Central memory CD8-positive, alpha-beta T cell (primary cell): ENCODE data around the gene PLA2G4E.
A peak's percentile ranks its signal among the peaks of the same experiment; 100 is the strongest.

Experiments
- ATAC-seq: fragments of 150-1000 bp; cut with Tn5 transposase; replicated peaks from 2 replicates; pipeline ENCODE4 v1.10.0; 2022; ENCODE audit warnings: mild to moderate bottlenecking, moderate FRiP score, moderate number of reproducible peaks; ENCODE audit not compliant: poor library complexity, severe bottlenecking; ENCODE audit errors: extremely low read depth
- DNase-seq, 2 donors: peaks; one replicate each; pipeline ENCODE4 v3.0.0; 2021; ENCODE audit warnings: low spot score in 2 of 2
- H3K27ac Mint-ChIP-seq: one replicate; pipeline ENCODE4 v1.8.0; 2022; ENCODE audit warnings: low read depth, mild to moderate bottlenecking, moderate library complexity, mixed read lengths
- H3K27me3 Mint-ChIP-seq: one replicate; pipeline ENCODE4 v1.8.0; 2022; ENCODE audit warnings: mixed read lengths
- H3K36me3 Mint-ChIP-seq: one replicate; pipeline ENCODE4 v1.8.0; 2022; ENCODE audit warnings: mild to moderate bottlenecking, moderate library complexity, mixed read lengths; ENCODE audit not compliant: insufficient read depth
- H3K4me1 Mint-ChIP-seq: one replicate; pipeline ENCODE4 v1.8.0; 2022; ENCODE audit warnings: mixed read lengths
- H3K4me3 Mint-ChIP-seq: one replicate; pipeline ENCODE4 v1.8.0; 2022; ENCODE audit warnings: mild to moderate bottlenecking, moderate library complexity, mixed read lengths
- H3K9me3 Mint-ChIP-seq: one replicate; pipeline ENCODE4 v1.8.0; 2022; ENCODE audit warnings: mixed read lengths

Gene PLA2G4E

GRCh38 chr15:42045211-42045615 is 24.4 kb upstream of the PLA2G4E start:
- ATAC-seq (no peak), DNase-seq (no peak)
- Mint-ChIP-seq H3K27me3 (peaks cover 62% of the 10 kb centered on the region), H3K27ac (no peak overlapping the region), H3K4me1 (no peaks in the 10 kb centered on the region), H3K9me3 (no peaks in the 10 kb centered on the region), H3K36me3 (no peaks in the 10 kb centered on the region), H3K4me3 (no peak overlapping the region)

- H3K27ac Mint-ChIP-seq, result no peak overlapping the region
- DNase-seq, result no peak
- no peak for ATAC-seq
- H3K4me1 Mint-ChIP-seq, result no peaks in the 10 kb centered on the region
- H3K4me3 Mint-ChIP-seq, result peak overlapping the region; percentile 25
- H3K36me3 Mint-ChIP-seq, result no peaks in the 10 kb centered on the region
- H3K27me3 Mint-ChIP-seq, result peaks cover 46% of the 10 kb centered on the region
- no peaks in the 10 kb centered on the region for H3K9me3 Mint-ChIP-seq
Measured at GRCh38 chr15:42042602-42043400, 22.0 kb upstream of the PLA2G4E start.

- ATAC-seq, result no peak
- H3K9me3 Mint-ChIP-seq, result no peaks in the 10 kb centered on the region
- H3K27ac Mint-ChIP-seq, result no peak overlapping the region
- peaks cover 17% of the 10 kb centered on the region for H3K27me3 Mint-ChIP-seq
- DNase-seq, result no peak
- H3K36me3 Mint-ChIP-seq, result no peaks in the 10 kb centered on the region
- H3K4me1 Mint-ChIP-seq, result peaks cover 5% of the 10 kb centered on the region
- H3K4me3 Mint-ChIP-seq, result no peak overlapping the region
Measured at GRCh38 chr15:42038401-42038800, 17.6 kb upstream of the PLA2G4E start.

- Mint-ChIP-seq H3K27ac (no peak overlapping the region), H3K36me3 (no peaks in the 10 kb centered on the region), H3K9me3 (no peaks in the 10 kb centered on the region), H3K27me3 (peaks cover 17% of the 10 kb centered on the region), H3K4me1 (peaks cover 5% of the 10 kb centered on the region), H3K4me3 (no peak overlapping the region)
- DNase-seq, result no peak
- no peak for ATAC-seq
Measured at GRCh38 chr15:42037656-42038055, 16.8 kb upstream of the PLA2G4E start.

- Mint-ChIP-seq H3K36me3 (no peaks in the 10 kb centered on the region), H3K9me3 (no peaks in the 10 kb centered on the region), H3K4me3 (no peak overlapping the region), H3K27ac (no peak overlapping the region), H3K27me3 (peaks cover 17% of the 10 kb centered on the region), H3K4me1 (peaks cover 5% of the 10 kb centered on the region)
- no peak for DNase-seq
- no peak for ATAC-seq
Measured at GRCh38 chr15:42036966-42037365, 16.1 kb upstream of the PLA2G4E start.

GRCh38 chr15:42036112-42036905 is 15.5 kb upstream of the PLA2G4E start:
- H3K36me3 Mint-ChIP-seq, result no peaks in the 10 kb centered on the region
- DNase-seq (no peak), ATAC-seq (no peak)
- H3K4me1 Mint-ChIP-seq, result peaks cover 5% of the 10 kb centered on the region
- H3K27ac Mint-ChIP-seq, result no peak overlapping the region
- no peaks in the 10 kb centered on the region for H3K9me3 Mint-ChIP-seq
- peaks cover 17% of the 10 kb centered on the region for H3K27me3 Mint-ChIP-seq
- no peak overlapping the region for H3K4me3 Mint-ChIP-seq

GRCh38 chr15:42035435-42035761 is 14.6 kb upstream of the PLA2G4E start:
- peaks cover 12% of the 10 kb centered on the region for H3K27me3 Mint-ChIP-seq
- no peaks in the 10 kb centered on the region for H3K9me3 Mint-ChIP-seq
- H3K4me1 Mint-ChIP-seq, result peaks cover 5% of the 10 kb centered on the region
- H3K27ac Mint-ChIP-seq, result no peak overlapping the region
- ATAC-seq, result no peak
- no peak overlapping the region for H3K4me3 Mint-ChIP-seq
- no peak for DNase-seq
- no peaks in the 10 kb centered on the region for H3K36me3 Mint-ChIP-seq

GRCh38 chr15:42034628-42035434 is 14.0 kb upstream of the PLA2G4E start:
- Mint-ChIP-seq H3K9me3 (no peaks in the 10 kb centered on the region), H3K27me3 (peaks cover 10% of the 10 kb centered on the region), H3K4me3 (no peak overlapping the region), H3K27ac (no peak overlapping the region), H3K36me3 (no peaks in the 10 kb centered on the region), H3K4me1 (peaks cover 5% of the 10 kb centered on the region)
- DNase-seq (no peak), ATAC-seq (no peak)

GRCh38 chr15:42033214-42033873 is 12.5 kb upstream of the PLA2G4E start:
- Mint-ChIP-seq H3K9me3 (no peaks in the 10 kb centered on the region), H3K27ac (no peak overlapping the region), H3K4me1 (peaks cover 5% of the 10 kb centered on the region), H3K4me3 (no peak overlapping the region), H3K27me3 (peaks cover 10% of the 10 kb centered on the region), H3K36me3 (peaks cover 3% of the 10 kb centered on the region)
- DNase-seq, result no peak
- ATAC-seq, result no peak

- H3K36me3 Mint-ChIP-seq, result peaks cover 3% of the 10 kb centered on the region
Measured at GRCh38 chr15:42032376-42033213, 11.8 kb upstream of the PLA2G4E start.

GRCh38 chr15:42031198-42031915 is 10.5 kb upstream of the PLA2G4E start:
- H3K4me1 Mint-ChIP-seq, result peaks cover 5% of the 10 kb centered on the region
- H3K27ac Mint-ChIP-seq, result no peak overlapping the region
- DNase-seq, result no peak
- peaks cover 3% of the 10 kb centered on the region for H3K36me3 Mint-ChIP-seq
- H3K9me3 Mint-ChIP-seq, result no peaks in the 10 kb centered on the region
- peaks cover 28% of the 10 kb centered on the region for H3K27me3 Mint-ChIP-seq
- no peak overlapping the region for H3K4me3 Mint-ChIP-seq
- no peak for ATAC-seq

More at GRCh38 chr15:42032376-42033213, 11.8 kb upstream of the PLA2G4E start:
- no peak overlapping the region for H3K4me3 Mint-ChIP-seq
- no peak for DNase-seq
- peaks cover 16% of the 10 kb centered on the region for H3K27me3 Mint-ChIP-seq
- peaks cover 5% of the 10 kb centered on the region for H3K4me1 Mint-ChIP-seq
- ATAC-seq, result no peak
- no peak overlapping the region for H3K27ac Mint-ChIP-seq
- no peaks in the 10 kb centered on the region for H3K9me3 Mint-ChIP-seq
